ENCODE results near the gene NEURL3.
"Not testable (repeated sequence)": the region's sequence is repeated elsewhere in the genome, so short reads cannot be mapped to it uniquely, and the experiment has no call there.

NEURL3 gene

DNA sequence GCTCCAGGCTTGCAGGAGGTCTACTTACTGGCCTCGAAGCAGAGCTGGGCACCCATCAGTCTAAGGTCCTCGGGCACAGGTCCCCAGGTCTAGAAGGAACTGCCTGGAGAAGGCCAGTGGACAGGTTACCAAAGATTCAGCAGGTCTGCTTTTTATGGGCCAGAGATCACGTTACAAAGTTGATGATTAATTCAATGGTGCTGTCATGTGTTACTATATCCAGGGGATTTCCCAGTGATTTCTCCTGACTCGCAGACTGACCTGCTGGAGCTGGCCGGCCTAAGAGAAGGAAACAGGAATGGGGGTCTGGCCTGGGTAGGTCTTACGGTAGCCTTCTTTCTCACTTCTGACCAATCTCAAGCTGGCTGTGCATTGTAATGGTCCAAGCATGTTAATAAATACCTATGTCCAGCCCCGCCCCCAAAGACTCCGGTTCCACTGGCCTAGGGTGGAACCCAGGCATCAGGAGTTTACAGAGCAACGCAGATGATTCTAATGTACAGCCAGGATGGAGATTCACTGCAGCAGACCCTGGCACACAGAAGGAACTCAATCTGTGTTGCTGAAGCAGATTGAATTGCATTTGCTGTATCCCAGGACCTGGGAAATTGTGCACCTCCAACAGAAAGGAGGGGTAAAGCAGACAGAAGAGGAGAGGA is at the start of gene NEURL3:
TSS of gene NEURL3 (minus strand) at position 127 of the 659 bp plus-strand sequence. CDS start at position 56, 71 bp downstream.
- no peak for DNase-seq (ENCODE audit: low read depth in 2 of 2)

GRCh38 chr2:96554293-96555145 is 49.4 kb upstream of the NEURL3 start:
- peak in 1 of 2 donors; percentile 40 for DNase-seq (ENCODE audit: low read depth in 2 of 2)

GRCh38 chr2:96553957-96554292 is 48.8 kb upstream of the NEURL3 start:
- not testable (repeated sequence) for DNase-seq (ENCODE audit: low read depth in 2 of 2)

DNA sequence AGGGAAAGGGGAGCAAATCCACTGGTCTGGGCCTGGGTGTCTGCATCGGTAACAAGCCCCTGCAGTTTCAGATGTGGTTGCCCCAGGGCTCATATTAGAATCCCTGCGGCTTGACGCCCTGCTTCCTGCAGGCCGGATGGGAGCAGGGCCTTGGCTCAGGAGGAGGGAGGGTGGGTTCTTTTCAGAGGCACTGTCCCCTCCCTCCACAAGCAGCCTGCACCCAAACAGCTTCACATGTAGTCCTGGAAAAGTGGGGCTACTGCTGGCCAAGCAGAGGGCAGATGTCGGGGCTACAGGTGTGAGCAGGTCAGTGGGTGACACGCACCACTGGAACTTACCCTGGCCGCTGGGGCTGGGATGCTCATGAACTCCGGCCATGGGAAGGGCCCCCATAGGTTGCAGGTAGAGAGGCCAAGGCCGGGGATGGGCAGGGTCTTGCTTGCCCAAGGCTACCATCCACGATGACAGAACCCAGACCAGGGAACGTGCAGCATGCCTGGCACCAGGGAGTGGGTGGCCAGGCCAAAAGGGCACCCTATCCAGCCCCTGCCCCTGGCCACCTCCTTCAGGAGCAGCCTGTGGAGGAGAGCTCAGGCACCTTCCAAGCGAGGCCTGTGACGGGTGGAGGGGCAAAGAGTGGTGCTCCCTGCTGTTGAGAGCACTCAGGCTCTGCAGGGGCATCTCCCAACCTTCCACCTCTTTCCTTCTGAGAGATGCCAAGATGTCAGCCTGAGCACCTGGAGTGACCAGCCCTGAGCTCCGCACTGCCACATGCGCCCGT is 48.2 kb upstream of the NEURL3 start:
- no peak for DNase-seq (ENCODE audit: low read depth in 2 of 2)

DNA sequence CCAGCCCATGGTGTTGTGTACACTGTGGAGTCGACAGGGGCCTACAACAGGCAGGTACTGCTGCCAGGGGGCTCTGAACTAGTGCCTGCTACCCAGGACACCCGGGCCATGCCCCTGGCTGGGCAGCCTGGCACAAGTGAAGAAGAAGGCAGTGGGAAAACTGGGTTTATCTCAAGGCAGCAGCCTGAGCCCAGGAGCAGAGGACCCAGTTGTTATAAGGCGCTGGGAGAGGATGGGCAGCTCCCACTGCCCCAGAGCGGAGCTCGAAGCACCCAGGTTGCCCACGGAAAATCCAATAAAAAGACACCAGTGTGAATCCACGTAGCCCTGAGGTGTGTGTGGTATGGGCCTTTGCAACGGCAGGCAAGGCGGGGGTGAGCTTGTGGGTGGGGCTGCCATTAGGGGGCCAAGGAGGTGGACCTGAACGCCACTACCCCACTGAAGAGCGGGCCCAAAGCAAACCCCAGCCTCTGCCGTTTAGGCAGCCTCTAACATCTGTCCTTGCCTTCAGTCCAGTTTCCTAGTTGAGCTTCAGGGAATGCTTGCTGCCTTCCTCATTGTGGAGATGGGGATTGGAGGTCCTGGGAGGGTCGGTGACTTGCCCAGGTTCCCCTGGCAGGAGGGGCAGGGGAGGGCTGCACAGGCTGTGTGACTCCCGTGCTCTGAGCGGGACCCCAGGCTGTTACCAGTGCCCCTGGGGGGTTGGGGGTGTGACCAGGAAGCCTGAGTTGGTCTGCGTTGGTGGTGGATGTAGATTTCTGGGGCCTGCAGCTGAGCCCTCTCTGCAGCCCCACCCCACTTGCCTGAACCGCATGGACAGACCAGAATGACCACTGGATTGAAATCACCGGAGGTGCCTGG is 47.4 kb upstream of the NEURL3 start:
- no peak for DNase-seq (ENCODE audit: low read depth in 2 of 2)

GRCh38 chr2:96551605-96552314 is 46.6 kb upstream of the NEURL3 start:
- no peak for DNase-seq (ENCODE audit: low read depth in 2 of 2)

- no peak for DNase-seq (ENCODE audit: low read depth in 2 of 2)
Measured at GRCh38 chr2:96550787-96551604, 45.8 kb upstream of the NEURL3 start.

DNA sequence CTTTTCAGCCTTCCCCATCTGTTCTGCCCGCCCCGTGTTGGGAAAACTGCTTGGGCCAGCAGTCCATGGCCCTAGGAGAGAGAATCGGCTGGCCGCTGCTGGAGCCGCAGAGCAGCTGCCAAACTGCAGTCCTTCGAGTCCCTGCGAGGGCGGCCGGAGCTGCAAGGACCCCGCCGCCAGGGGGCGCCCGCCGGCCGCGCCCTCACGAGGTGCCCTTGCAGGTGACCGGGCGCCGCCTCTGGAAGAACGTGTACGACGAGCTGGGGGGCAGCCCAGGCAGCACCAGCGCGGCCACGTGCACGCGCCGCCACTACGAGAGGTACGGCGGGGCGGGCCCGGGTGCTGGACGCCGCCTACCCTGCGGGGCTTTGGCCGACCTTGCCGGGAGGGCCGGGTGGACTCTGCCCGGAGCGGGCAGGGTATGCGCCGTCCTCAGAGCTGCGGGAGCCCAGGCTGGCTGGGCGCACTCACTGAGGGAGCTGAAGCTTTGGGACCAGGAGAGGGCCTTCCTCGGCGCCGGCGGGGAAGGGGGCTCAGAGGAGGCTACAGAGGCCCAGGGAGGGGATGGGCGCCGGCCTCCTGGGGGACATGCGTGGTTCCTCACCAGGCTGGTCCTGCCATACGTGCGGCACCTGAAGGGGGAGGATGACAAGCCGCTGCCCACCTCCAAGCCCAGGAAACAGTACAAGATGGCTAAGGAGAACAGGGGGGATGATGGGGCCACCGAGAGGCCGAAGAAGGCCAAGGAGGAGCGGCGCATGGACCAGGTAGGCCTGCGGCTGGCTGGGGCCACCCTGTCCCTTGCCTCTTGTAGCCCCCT is 45.0 kb upstream of the NEURL3 start:
- no peak for DNase-seq (ENCODE audit: low read depth in 2 of 2)

GRCh38 chr2:96549466-96549785 is 44.3 kb upstream of the NEURL3 start:
- DNase-seq (ENCODE audit: low read depth in 2 of 2), result no peak

DNA sequence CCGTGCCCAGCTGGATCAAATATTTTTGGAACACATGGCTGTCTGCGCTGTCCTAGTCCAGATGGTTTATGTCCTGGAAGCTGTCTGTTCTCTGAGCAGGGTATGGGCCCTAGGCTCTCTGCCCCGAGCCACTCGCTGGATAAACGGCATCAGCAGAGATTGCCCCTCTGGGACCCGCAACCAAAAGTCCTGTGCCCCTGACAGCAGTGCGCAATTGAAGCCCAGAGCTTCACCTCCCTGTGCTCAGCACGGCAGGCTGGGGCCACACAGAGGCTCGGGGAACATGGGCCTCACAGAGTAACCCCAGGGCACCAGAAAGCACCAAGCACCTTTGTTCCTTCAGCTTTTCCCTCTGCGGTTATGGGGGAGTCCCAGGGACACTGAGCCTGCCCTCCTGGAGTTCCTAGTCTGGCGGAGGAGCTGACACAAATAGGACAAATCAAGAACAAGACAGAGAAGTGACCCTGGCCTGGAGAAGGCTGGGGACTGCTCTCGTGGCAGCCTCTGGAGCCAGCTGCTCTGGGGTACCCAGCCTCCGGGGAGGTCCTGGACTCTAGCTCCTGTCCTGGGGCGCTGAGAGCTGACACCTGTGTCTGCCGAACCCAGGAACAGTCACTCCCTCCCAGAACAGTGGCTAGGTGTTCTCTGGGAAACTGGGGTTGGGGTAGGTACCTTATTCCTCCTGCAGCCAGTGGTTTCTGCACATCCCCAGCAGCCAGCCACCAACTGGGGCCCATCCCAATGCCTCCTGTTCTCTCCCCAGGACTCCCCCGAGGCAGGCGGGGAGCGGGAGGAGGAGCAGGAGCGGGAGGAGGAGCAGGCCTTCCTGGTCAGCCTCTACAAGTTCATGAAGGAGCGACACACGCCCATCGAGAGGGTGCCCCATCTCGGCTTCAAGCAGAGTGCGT is 43.7 kb upstream of the NEURL3 start:
- DNase-seq (ENCODE audit: low read depth in 2 of 2), result no peak

DNA sequence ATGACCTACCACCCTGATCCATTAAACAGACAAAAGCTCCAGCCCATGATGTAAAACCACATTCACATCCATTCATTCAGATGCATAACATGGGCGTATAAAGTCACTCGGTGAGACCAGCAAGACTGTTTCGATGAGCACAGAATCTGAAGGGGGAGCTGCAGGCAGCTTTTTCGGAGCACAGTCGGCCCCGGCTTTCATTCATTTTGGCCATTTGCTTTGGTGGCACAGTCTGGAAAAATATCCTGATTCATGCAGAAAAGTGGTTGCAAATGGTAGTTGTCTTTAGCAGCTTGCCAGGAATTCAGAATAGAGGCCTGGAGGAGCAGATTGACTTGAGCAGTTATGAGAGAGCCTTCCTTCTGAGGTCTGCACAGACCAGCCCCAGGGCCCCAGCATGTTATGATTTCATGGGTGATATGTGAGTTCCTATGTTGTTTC is 42.6 kb upstream of the NEURL3 start:
- DNase-seq (ENCODE audit: low read depth in 2 of 2), result no peak

GRCh38 chr2:96547203-96547641 is 42.1 kb upstream of the NEURL3 start:
- DNase-seq (ENCODE audit: low read depth in 2 of 2), result no peak

GRCh38 chr2:96546797-96547196 is 41.6 kb upstream of the NEURL3 start:
- no peak for DNase-seq (ENCODE audit: low read depth in 2 of 2)

DNA sequence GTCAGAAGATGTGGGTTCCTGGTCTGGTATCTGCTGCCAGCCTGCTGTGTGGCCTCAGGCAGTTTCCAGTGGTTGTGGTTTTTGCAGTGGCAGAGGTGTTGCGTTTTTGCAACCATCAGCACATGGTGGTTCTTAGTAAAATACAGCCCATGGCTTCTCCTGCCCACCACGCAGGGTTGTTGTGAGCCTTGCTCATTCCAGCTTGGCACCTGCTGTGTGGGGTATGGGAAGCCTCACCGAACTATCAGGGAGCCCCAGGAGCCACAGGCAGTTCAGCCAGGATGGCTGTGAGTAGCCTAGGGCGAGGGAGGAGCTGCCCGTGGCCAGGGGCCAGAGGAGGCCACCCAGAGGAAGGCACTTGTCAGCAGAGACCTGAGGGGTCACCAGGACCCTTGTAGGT is 41.2 kb upstream of the NEURL3 start:
- no peak for DNase-seq (ENCODE audit: low read depth in 2 of 2)

DNA sequence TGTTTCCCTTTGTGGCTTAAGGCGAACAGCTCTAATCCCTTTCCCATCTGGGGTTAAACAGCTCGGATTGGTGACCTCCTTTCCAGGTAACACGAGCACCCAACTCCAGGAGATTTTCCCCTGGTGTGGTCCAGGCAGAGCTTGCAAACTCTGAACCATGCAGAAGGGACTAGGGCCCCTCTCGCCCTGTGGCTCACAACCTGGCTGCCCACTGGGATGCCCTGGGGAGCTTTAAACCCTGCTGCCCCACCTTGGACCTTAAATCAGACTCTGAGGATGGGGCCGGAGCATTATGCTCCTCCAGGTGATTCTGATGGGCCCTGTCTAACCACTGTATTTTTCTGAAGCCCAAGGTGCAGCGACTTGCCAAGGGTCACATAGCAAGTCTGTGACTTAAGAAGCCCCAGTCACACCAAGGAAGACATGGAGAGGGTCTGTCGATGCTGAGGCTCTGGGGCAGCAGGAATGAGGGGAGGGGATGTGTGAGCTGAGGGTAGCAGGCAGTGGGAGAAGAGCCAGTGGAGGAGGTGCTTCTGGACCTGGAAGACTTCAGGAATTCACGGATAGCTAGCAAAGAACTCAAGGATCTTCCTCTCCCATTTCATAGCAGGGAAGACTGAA is 37.3 kb upstream of the NEURL3 start:
- no peak for DNase-seq (ENCODE audit: low read depth in 2 of 2)

DNA sequence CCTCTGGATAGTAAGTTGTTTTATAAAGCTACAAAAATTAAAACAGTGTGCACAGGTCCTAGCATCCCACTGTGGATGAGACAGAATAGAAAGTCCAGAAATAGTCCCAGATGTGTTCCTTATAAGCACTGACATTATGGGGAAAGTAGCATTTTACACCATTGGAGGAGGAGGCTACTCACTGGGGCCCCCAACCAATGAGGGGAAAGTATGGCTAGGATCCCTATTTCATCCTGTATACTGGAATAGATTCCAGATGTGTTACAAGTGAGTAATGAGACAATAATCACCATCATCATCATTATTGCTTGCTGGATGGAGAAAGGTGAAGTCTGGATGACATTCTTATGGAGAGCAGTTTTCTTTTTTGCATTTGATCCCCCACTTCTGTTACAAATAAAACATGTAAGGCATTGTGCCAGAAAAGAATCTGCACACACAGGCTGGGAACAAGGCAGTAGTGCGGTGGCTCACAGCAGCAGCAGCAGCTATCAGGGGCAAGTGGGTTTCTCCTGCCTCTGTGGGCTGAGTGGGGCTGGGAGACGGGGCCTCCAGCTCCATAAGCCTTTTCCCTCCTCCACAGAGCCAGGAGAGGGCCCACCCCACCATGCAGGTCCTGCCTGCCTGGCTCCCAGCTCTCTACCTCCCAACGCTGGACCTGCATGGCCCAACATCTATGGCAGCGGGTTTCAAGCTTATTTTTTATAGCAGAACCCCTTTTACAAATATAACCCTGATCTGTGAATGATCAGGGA is 36.4 kb upstream of the NEURL3 start:
- DNase-seq (ENCODE audit: low read depth in 2 of 2), result no peak

- no peak for DNase-seq (ENCODE audit: low read depth in 2 of 2)
Measured at GRCh38 chr2:96540136-96540535, 35.0 kb upstream of the NEURL3 start.

Data from stimulated activated CD8-positive, alpha-beta memory T cell treated with anti-CD3 and anti-CD28 coated beads, Interleukin-2, amount 100 ng/mL, for 1 hour (primary cell).